ENCODE data around the gene ITGA6. TPM values are rescaled to one million over a fixed set of nuclear protein-coding genes. Genes with fewer than 3 reads are reported as not detected.

ITGA6 gene
- total and polyA plus RNA-seq, 2 donors (not counting 1 experiment from before 2014, with no cell fraction given) = 6.4 to 19.8 TPM

DNA sequence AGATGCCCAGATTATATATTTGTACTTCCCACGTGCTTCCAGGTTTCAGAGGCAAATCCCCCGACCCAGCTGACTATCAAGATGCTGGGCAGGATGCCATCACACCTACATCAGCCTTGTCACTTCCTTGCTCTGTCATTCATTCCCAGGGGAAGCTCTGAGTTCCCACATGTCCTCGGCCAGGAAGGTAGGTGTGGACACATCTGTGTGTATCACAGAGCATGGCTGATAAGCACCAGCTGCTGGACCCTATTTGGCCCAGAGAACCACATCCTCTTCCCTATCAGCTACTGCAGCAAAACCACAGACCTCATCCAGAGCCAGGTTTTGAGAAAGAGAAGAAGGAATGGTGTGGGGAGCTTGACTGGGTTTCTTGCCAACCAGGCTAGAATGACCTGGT is 31.9 kb upstream of the ITGA6 start:
- no peak overlapping the region for H3K27ac ChIP-seq (ENCODE audit: insufficient read depth, low read length)
- no peak overlapping the region for H2AFZ ChIP-seq (ENCODE audit: low read length)
- H3K4me2 ChIP-seq (ENCODE audit: extremely low read depth, insufficient read depth, low read length) = no peak overlapping the region
- H4K20me1 ChIP-seq (ENCODE audit: control insufficient read depth, extremely low read depth, insufficient read depth, low read length) = no peaks in the 10 kb centered on the region
- TF ChIP-seq EZH2 (IDR thresholded peaks at IDR 0.05; ENCODE audit: low read length, missing control alignments) = no peak
- TF ChIP-seq CTCF (conservative IDR thresholded peaks at IDR 0.05 in 1 of 2, IDR thresholded peaks at IDR 0.05 in 1 of 2; ENCODE audit: low read depth in 1 of 2, low read length in 2 of 2) = no peak
- H3K9ac ChIP-seq (ENCODE audit: insufficient read depth, low read length) = no peak overlapping the region
- H3K9me3 ChIP-seq (ENCODE audit: control insufficient read depth, insufficient read depth, low read depth, low read length) = no peaks in the 10 kb centered on the region
- H3K27me3 ChIP-seq (ENCODE audit: control insufficient read depth, insufficient read depth, low read length) = peaks cover 4% of the 10 kb centered on the region
- DNase-seq (ENCODE audit: low read depth in 2 of 2) = peak in 1 of 2 donors; percentile 53
- H3K79me2 ChIP-seq (ENCODE audit: control insufficient read depth, insufficient read depth, low read length) = no peaks in the 10 kb centered on the region
- H3K4me1 ChIP-seq (ENCODE audit: control insufficient read depth, extremely low read depth, insufficient read depth, low read length) = no peaks in the 10 kb centered on the region
- H3K4me3 ChIP-seq (replicated peaks in 1 of 4; ENCODE audit: control extremely low read depth in 1 of 4, insufficient read depth in 1 of 4, low read depth in 3 of 4, low read length in 4 of 4) = no peak overlapping the region
- H3K36me3 ChIP-seq (ENCODE audit: control insufficient read depth, insufficient read depth, low read length) = no peaks in the 10 kb centered on the region

DNA sequence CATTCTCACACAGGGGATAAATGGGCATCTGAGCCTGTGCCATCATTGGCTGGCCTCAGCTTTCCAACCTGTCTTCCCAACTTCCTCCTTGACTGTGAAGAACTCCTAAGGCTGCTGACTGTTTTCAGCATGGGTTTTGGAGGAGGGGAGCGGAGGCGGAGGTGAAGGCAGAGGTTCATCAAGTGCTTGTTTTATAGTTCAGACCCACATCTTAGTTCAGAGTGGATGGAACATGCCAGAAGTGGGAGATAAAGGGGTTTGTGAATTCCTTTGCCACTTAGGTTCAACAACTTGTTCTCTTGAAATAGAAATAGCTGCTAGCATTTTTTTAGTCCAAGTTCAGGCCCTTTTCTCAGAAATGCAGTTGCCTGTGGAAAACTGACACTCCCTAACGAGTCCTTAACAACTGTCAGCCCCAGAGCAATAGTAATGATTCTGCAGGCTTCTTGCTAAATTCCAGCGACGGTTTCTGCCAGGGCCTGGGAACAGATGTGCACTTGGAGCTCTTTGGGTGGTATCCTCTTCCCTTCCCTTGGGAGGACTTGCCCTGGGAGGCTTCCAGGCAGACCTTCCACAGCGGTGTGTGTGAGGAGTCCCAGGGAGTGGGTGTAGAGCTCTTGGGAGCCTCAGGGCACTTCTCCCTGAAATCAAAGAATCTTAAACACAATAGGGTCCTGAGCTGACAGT is 30.1 kb upstream of the ITGA6 start:
- no peak for DNase-seq (ENCODE audit: low read depth in 2 of 2)
- no peak overlapping the region for H2AFZ ChIP-seq (ENCODE audit: low read length)

DNA sequence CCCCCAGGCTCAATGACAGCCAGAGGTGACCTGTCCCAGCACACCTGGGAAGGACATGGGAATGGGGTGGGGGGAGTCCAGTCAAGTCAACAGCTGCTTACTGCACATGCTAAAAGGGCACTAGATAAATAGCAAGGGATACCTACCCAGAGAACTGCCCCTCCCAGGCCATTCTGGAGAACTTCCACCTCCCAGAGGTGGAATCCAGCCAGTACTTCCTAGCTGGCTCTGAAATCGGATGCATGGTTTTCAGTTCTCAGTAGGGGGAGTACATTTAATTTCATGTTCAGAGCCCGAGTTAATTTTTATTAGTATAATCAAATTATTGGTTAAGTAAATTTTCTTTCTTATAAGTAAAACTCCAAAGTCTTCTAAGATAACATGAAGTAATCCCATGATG is 28.9 kb upstream of the ITGA6 start:
- H3K27ac ChIP-seq (ENCODE audit: insufficient read depth, low read length) = no peak overlapping the region
- no peak overlapping the region for H3K4me2 ChIP-seq (ENCODE audit: extremely low read depth, insufficient read depth, low read length)
- H3K9ac ChIP-seq (ENCODE audit: insufficient read depth, low read length) = no peak overlapping the region
- TF ChIP-seq EZH2 (IDR thresholded peaks at IDR 0.05; ENCODE audit: low read length, missing control alignments) (no peak), CTCF (conservative IDR thresholded peaks at IDR 0.05 in 1 of 2, IDR thresholded peaks at IDR 0.05 in 1 of 2; ENCODE audit: low read depth in 1 of 2, low read length in 2 of 2) (no peak)
- DNase-seq (ENCODE audit: low read depth in 2 of 2) = no peak
- H3K36me3 ChIP-seq (ENCODE audit: control insufficient read depth, insufficient read depth, low read length) = no peaks in the 10 kb centered on the region
- no peak overlapping the region for H2AFZ ChIP-seq (ENCODE audit: low read length)
- H3K4me1 ChIP-seq (ENCODE audit: control insufficient read depth, extremely low read depth, insufficient read depth, low read length) = no peaks in the 10 kb centered on the region
- H3K4me3 ChIP-seq (replicated peaks in 1 of 4; ENCODE audit: control extremely low read depth in 1 of 4, insufficient read depth in 1 of 4, low read depth in 3 of 4, low read length in 4 of 4) = no peak overlapping the region
- no peaks in the 10 kb centered on the region for H3K9me3 ChIP-seq (ENCODE audit: control insufficient read depth, insufficient read depth, low read depth, low read length)
- H3K79me2 ChIP-seq (ENCODE audit: control insufficient read depth, insufficient read depth, low read length) = no peaks in the 10 kb centered on the region
- H4K20me1 ChIP-seq (ENCODE audit: control insufficient read depth, extremely low read depth, insufficient read depth, low read length) = no peaks in the 10 kb centered on the region
- peaks cover 4% of the 10 kb centered on the region for H3K27me3 ChIP-seq (ENCODE audit: control insufficient read depth, insufficient read depth, low read length)

More for the DNA sequence above, 30.1 kb upstream of the ITGA6 start:
- Histone ChIP-seq H3K9me3 (ENCODE audit: control insufficient read depth, insufficient read depth, low read depth, low read length) (no peaks in the 10 kb centered on the region), H4K20me1 (ENCODE audit: control insufficient read depth, extremely low read depth, insufficient read depth, low read length) (no peaks in the 10 kb centered on the region), H3K4me2 (ENCODE audit: extremely low read depth, insufficient read depth, low read length) (no peak overlapping the region), H3K36me3 (ENCODE audit: control insufficient read depth, insufficient read depth, low read length) (no peaks in the 10 kb centered on the region), H3K4me3 (replicated peaks in 1 of 4; ENCODE audit: control extremely low read depth in 1 of 4, insufficient read depth in 1 of 4, low read depth in 3 of 4, low read length in 4 of 4) (no peak overlapping the region), H3K79me2 (ENCODE audit: control insufficient read depth, insufficient read depth, low read length) (no peaks in the 10 kb centered on the region), H3K27ac (ENCODE audit: insufficient read depth, low read length) (no peak overlapping the region), H3K9ac (ENCODE audit: insufficient read depth, low read length) (no peak overlapping the region), H3K4me1 (ENCODE audit: control insufficient read depth, extremely low read depth, insufficient read depth, low read length) (no peaks in the 10 kb centered on the region), H3K27me3 (ENCODE audit: control insufficient read depth, insufficient read depth, low read length) (peaks cover 4% of the 10 kb centered on the region)
- TF ChIP-seq EZH2 (IDR thresholded peaks at IDR 0.05; ENCODE audit: low read length, missing control alignments) (no peak), CTCF (conservative IDR thresholded peaks at IDR 0.05 in 1 of 2, IDR thresholded peaks at IDR 0.05 in 1 of 2; ENCODE audit: low read depth in 1 of 2, low read length in 2 of 2) (no peak)

Measured in fibroblast of lung (primary cell).